ENCODE data around the gene TENM3.

DNA sequence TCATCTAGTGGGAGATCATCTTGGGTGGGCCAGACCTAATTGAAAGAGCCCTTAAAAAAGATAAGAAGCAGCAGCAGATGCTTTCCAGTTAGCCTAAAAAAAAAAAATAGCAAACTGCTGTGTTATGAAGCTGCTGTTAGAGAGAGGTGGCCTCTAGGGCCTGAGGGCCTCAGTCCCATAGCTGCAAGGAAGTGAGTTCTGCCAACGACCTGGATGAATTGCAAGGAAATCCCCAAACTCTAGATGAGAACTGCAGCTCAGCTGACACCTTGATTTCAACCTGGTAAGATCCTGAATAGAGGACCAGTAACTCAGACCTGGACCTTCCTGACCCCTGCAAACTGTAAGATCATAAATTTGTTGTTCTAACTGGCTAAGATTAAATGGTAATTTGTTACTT lies 275.2 kb downstream of the TENM3 start:
- TF ChIP-seq, protein P1, sequence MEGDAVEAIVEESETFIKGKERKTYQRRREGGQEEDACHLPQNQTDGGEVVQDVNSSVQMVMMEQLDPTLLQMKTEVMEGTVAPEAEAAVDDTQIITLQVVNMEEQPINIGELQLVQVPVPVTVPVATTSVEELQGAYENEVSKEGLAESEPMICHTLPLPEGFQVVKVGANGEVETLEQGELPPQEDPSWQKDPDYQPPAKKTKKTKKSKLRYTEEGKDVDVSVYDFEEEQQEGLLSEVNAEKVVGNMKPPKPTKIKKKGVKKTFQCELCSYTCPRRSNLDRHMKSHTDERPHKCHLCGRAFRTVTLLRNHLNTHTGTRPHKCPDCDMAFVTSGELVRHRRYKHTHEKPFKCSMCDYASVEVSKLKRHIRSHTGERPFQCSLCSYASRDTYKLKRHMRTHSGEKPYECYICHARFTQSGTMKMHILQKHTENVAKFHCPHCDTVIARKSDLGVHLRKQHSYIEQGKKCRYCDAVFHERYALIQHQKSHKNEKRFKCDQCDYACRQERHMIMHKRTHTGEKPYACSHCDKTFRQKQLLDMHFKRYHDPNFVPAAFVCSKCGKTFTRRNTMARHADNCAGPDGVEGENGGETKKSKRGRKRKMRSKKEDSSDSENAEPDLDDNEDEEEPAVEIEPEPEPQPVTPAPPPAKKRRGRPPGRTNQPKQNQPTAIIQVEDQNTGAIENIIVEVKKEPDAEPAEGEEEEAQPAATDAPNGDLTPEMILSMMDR (IDR thresholded peaks at IDR 0.05): no peak
- no peak for TF ChIP-seq POLR2AphosphoS5 (IDR thresholded peaks at IDR 0.05)
